ENCODE measurements around the gene HDHD5. TPM values are rescaled to one million over a fixed set of nuclear protein-coding genes. Genes with fewer than 3 reads are reported as not detected.

HDHD5 gene
- total and polyA plus RNA-seq, 2 of the 13 experiments (the other 11 are each of a cell fraction or from before 2014, with no cell fraction given): not detected

DNA sequence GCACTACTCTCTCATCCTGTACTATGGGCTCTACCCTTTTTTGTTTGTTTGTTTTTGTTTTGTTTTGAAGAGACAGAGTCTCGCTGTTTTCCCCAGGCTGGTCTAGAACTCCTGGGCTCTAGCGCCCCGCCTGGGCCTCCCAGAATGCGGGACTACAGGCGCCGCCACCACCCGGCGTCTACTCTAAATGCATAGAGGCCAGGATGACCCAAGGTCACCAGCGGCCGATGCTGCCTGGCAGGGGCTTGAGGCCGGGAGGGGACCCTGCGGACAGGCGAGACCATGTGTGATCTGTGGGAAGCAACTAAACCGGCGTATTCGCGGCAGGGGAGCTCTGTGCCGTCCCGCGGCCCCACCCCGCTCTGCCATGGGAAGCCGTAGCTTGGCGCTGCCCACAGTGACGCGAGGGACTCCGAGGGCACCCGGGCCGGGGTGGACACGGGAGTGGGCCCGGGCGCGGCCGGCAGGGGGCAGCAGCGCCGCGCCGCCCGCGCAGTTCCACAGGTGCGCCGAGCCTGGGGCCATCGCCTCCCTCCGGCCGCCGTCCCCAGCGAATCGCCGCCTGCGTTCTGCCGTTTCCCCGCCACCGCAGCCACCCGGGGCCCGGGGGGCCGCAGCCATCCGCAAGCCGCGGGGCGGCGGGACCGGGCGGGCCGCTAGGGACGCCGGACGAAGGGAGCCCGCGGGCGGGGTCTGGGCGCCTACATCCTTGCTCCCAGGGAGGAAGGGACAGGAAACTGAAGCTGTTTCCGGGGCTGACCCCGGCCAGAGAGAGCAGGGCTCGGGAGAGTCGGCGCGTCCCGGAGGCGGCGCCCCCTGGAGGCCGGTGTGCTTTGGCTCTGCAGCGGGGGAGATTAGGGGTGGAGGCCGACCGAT, 12.3 kb upstream of the HDHD5 start (continued):
- TF ChIP-seq, protein P1, sequence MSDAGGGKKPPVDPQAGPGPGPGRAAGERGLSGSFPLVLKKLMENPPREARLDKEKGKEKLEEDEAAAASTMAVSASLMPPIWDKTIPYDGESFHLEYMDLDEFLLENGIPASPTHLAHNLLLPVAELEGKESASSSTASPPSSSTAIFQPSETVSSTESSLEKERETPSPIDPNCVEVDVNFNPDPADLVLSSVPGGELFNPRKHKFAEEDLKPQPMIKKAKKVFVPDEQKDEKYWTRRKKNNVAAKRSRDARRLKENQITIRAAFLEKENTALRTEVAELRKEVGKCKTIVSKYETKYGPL (CRISPR knock-in tag; IDR thresholded peaks at IDR 0.05): no peak
- TF ChIP-seq, protein P2, sequence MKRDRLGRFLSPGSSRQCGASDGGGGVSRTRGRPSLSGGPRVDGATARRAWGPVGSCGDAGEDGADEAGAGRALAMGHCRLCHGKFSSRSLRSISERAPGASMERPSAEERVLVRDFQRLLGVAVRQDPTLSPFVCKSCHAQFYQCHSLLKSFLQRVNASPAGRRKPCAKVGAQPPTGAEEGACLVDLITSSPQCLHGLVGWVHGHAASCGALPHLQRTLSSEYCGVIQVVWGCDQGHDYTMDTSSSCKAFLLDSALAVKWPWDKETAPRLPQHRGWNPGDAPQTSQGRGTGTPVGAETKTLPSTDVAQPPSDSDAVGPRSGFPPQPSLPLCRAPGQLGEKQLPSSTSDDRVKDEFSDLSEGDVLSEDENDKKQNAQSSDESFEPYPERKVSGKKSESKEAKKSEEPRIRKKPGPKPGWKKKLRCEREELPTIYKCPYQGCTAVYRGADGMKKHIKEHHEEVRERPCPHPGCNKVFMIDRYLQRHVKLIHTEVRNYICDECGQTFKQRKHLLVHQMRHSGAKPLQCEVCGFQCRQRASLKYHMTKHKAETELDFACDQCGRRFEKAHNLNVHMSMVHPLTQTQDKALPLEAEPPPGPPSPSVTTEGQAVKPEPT (CRISPR knock-in tag; IDR thresholded peaks at IDR 0.05; ENCODE audit: low read depth): 0 out of 2 replicates have a peak, but pooled peaks have one; percentile 58
- TF ChIP-seq RBM39 (IDR thresholded peaks at IDR 0.05; ENCODE audit: low read depth, low read length, poor library complexity, severe bottlenecking) (peak; percentile 20), ZNF83 (CRISPR knock-in tag; IDR thresholded peaks at IDR 0.05; ENCODE audit: borderline replicate concordance) (no peak), MXI1 (IDR thresholded peaks at IDR 0.05; ENCODE audit: borderline replicate concordance, low read depth, low read length) (peak; percentile 30; the same call in 1 of the 3 replicates), ZNF615 (CRISPR knock-in tag; IDR thresholded peaks at IDR 0.05; ENCODE audit: borderline replicate concordance) (no peak), ZNF773 (CRISPR knock-in tag; IDR thresholded peaks at IDR 0.05; ENCODE audit: borderline replicate concordance) (no peak), MLXIP (CRISPR knock-in tag; IDR thresholded peaks at IDR 0.05; ENCODE audit: borderline replicate concordance) (no peak), MAFK (conservative IDR thresholded peaks at IDR 0.05 in 1 of 2, IDR thresholded peaks at IDR 0.05 in 1 of 2; ENCODE audit: low read length in 2 of 2) (no peak), ZNF383 (CRISPR knock-in tag; IDR thresholded peaks at IDR 0.05; ENCODE audit: borderline replicate concordance) (no peak), RBFOX2 (IDR thresholded peaks at IDR 0.05; ENCODE audit: low read depth, low read length) (peak; percentile 84), ZNF550 (CRISPR knock-in tag; IDR thresholded peaks at IDR 0.05; ENCODE audit: borderline replicate concordance) (no peak), SRSF9 (IDR thresholded peaks at IDR 0.05; ENCODE audit: borderline replicate concordance, insufficient read depth, low read depth, low read length, poor library complexity, severe bottlenecking) (no peak), RFXANK (CRISPR knock-in tag; IDR thresholded peaks at IDR 0.05) (no peak)
- TF ChIP-seq, protein P3, sequence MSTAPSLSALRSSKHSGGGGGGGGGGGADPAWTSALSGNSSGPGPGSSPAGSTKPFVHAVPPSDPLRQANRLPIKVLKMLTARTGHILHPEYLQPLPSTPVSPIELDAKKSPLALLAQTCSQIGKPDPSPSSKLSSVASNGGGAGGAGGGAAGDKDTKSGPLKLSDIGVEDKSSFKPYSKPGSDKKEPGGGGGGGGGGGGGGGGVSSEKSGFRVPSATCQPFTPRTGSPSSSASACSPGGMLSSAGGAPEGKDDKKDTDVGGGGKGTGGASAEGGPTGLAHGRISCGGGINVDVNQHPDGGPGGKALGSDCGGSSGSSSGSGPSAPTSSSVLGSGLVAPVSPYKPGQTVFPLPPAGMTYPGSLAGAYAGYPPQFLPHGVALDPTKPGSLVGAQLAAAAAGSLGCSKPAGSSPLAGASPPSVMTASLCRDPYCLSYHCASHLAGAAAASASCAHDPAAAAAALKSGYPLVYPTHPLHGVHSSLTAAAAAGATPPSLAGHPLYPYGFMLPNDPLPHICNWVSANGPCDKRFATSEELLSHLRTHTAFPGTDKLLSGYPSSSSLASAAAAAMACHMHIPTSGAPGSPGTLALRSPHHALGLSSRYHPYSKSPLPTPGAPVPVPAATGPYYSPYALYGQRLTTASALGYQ (CRISPR knock-in tag; IDR thresholded peaks at IDR 0.05): no peak
- TF ChIP-seq, protein P4, sequence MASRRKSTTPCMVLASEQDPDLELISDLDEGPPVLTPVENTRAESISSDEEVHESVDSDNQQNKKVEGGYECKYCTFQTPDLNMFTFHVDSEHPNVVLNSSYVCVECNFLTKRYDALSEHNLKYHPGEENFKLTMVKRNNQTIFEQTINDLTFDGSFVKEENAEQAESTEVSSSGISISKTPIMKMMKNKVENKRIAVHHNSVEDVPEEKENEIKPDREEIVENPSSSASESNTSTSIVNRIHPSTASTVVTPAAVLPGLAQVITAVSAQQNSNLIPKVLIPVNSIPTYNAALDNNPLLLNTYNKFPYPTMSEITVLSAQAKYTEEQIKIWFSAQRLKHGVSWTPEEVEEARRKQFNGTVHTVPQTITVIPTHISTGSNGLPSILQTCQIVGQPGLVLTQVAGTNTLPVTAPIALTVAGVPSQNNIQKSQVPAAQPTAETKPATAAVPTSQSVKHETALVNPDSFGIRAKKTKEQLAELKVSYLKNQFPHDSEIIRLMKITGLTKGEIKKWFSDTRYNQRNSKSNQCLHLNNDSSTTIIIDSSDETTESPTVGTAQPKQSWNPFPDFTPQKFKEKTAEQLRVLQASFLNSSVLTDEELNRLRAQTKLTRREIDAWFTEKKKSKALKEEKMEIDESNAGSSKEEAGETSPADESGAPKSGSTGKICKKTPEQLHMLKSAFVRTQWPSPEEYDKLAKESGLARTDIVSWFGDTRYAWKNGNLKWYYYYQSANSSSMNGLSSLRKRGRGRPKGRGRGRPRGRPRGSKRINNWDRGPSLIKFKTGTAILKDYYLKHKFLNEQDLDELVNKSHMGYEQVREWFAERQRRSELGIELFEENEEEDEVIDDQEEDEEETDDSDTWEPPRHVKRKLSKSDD (CRISPR knock-in tag; IDR thresholded peaks at IDR 0.05; ENCODE audit: low read depth): 0 out of 2 replicates have a peak, but pooled peaks have one; percentile 38

Data from HepG2 (cell line).